Measurements from ENCODE around the gene STARD3NL.

The STARD3NL gene

DNA sequence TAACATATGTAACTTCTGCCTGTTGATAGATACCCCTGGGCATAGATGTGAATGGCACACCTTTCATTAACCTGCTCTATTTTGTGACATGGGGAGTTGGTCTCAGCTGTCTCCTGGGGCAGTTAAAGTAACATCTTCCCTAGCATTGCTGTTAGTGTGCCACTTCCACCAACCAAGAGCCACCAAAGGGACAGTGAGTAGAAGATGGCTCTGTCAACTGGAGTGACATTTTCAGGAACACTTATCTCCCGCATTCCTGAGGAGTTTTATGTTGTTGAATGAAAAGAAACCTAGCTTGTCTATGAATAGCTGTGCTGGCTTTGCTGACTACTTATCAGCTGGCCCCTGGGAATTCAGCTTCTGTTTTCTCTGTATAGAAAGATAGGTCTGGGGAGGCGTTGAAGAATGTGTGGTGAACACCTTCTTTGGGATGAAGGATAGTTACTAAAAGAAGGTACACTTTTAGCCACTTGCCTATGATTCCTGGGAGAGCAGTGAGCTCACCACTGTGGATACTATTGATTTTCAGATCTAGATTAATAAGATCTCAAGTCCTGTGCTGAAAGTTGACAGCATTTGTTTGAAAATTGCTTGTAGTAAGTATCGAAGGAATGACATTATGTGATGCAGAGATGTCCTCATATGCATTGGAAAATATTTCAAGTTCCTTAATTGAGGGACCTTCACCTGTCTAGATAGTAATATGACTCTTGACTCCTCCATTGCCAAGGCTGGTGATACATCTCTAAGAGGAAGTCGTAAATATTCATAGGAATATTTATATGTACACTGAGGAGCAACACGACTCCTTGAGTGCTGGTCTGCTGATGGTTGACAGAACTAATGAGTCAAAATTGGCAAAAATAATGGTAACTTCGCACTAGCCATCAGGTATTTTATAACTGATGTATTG, 7.6 kb downstream of the STARD3NL start:
- no peak for DNase-seq

DNA sequence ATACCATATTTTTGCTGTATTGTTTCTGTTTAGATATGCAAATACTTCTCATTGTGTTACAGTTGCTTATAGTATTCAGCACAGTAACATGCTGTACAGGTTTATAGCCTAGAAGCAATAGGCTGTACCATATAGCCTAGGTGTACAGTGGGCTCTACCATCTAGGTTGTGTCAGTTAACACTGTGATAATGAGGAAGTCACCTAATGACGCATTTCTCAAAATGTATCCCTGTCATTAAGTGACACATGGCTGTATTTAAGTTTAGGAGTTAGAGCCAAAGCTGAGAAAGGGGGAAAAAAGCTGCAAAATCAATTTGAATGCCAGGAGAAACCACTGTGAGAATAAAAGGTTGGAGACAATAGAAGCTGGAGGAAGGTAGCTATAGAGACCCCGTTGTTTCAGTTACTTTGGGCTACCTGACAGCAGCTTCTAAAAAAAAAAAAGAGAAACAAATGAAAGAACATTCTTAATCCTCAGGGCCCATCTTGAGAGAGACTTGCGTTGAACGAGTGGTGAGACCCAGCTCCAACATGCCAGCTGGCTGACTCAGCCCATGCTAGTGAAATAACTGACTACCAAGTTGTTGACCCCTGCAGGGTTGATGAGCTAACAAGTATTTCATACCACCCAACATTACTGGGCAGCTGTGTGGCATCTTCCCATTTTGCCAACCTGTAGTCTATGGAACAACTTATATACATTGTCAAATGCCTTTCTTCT, 8.7 kb downstream of the STARD3NL start:
- DNase-seq, result no peak

DNA sequence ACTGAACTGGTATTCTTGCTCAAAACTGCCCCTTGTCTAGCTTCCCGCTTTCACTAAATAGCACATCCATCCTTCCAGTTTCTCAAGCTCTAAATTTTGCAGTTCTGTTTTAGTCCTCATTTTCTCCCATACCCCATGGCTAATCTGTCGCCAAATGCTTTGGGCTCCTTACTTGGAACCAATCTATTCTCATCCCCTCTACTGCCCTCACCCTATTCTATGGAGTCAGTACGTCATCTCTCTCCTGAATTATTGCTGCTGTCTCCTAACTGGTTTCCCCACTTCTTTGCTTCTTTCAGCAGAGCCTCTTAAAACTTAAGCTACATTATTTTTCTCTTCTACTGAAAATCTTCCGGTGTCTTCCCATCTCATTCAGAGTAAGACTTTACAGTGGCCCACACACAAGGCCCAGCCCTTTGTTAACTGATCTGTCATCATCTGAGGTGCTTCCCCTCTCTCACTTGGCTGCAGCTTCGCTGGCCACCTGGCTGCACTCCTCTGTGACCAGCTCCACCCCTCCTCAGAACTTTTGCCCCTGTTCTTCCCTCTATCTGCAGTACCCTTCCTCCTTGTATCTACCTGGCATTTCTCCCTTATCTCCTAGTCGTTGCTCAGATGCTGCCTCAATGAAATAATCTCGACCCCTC, 9.9 kb downstream of the STARD3NL start:
- no peak for DNase-seq

DNA sequence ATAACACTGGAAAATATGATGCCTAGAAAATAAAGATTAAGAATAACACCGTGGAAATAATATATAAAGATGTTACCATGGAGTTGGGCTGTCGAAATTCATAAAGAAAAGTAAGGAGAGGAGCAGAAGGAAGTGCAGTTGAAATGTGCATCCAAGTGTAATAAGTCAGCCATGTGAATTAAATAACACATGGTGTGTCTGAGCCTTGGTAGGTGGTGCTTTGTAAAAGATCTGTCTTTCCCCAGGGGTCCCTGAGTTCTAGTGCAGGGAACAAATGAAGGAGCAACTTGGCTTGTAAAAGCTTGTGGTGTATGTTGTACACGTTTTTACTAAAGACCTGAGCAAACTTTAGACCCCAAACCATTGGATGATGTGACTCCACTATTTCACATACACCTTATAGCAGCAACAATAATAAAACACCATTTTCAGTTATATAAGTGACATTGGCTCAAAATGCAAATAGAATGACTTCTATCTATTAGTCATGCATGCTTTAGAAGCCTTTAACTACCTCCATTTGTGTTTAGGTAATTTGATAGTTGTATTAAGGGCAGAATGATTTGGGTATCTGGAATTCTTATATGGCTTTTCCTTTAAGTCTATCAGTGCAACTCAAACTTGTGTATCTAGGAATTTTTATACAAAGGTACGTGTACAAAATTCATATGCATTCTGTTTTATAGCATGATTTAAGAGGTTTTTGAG, 11.3 kb downstream of the STARD3NL start:
- no peak for DNase-seq

DNA sequence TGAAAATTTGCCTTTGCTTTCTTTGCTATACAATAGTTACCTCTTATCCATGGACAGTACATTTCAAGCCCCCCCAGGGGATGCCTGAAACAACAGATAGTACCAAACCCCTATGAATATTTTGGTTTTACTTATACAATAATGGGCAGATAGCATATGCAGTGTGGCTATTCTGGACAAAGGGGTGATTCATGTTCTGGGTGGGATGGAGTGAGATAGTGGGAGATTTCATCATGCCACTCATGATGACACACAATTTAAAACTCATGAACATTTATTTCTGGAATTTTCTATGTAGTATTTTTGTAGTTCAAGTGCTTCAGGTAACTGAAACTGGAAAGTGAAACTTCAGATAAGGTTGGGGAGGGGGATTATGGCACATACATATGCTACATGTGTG, 12.0 kb downstream of the STARD3NL start:
- no peak for DNase-seq

DNA sequence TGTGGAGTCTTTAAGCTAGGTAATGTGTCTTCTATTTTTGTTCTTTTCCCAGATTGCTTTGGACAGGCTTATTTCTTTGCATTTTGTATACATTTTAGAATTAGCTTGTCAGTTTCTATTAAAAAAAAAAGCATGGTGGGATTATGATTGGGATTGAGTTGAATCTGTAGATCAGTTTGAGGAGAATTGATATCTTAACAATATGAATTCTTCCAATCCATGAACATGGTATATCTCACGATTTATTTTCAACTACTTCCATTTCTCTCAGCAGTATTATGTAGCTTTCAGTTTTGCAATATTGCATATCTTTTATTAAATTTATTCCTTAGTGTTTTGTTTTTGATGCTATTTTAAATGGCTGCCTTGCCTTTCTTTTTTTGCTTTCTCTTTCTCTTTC, 13.7 kb downstream of the STARD3NL start:
- no peak for DNase-seq

DNA sequence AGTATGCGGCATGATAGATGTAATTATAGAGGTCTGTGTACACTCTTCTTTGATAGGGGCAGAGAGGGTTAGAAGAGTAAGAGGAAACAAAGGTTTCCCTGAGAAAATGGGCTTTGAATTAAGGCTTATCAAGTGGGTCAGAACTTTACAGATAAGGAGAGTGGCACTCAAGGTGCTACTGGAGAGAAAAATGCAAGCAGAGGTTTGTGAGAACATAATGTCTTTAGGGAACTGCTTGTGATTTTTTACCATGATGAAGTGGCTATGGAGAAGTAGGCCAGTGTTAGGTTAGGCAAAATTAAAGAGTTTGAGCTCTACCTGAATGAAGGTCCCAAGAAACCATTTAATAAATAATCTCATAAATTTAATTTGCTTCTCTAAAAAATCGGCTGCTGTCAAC, 14.3 kb downstream of the STARD3NL start:
- no peak for DNase-seq

DNA sequence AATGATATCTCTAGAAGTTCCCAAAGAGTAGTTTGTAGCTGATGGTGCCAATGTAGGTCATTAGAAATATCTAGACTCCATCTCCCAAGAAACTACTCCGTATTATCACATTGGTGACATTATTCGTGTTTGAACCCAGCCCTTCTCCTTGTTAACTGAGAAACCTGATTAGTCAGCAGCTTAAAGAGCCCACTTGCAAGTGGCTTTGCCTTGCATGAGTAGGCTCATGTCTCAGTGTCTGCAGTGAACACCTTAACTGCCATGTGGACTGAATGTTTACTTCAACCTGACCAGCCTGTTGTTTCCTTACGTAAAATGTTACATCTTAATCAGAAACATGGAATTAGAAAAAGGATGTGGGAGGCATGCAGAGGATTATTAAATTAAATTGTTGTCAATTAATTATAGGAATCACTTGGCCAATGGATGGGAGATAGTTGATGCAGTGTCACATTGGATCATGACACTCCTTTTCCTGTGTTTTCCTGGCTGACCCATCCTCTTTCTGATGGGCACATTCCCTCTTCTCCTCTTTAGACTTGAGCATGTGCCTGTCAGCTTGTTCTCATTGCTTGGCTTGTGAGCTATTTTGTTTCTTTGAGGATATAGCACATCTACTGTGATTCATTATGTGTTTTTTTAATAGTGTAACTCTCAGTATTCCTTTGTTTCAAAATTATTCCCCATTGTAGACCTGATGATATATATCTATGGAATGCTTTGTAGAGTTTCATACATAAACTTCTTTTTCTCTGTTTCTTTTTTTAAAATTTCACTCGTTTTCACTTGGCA, 18.0 kb downstream of the STARD3NL start:
- no peak for DNase-seq

DNA sequence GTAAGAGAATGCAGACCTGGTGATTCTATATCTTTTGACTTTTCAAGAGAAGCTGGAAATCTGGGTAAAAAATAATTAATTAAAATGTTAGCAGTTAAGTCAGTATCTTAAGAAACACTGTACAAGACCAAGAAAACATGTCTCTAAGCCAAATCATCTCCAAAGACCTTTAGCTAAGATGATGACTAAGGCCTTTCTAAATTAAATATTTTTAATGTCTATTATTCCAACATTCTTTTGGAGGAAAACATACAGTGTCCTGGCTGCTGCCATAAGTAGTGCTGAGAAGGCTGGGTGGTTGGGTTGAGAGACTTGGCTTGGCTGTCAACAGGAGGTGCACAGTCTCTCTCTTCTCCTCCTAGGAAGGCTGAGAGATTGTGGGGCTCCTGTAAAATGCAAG, 20.3 kb downstream of the STARD3NL start:
- no peak for DNase-seq

DNA sequence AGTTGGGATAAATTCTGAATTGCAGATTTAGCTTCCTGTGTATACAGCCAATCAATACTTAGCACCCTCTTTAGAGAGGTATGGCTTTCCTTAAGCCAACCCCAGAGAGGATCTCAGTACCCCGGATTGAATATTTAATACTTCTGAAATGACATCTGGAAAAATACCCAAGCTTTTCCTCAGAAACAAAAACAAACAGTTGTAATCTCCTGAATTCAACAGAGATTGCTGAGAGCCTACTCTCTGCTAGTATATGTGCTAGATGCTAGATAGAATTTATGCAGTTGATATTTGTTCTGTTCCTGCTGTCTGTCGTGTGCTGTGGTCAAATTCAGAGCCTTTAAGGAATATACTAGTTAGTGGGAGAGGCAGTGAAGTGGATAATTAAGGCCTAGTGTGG, 21.1 kb downstream of the STARD3NL start:
- no peak for DNase-seq

DNA sequence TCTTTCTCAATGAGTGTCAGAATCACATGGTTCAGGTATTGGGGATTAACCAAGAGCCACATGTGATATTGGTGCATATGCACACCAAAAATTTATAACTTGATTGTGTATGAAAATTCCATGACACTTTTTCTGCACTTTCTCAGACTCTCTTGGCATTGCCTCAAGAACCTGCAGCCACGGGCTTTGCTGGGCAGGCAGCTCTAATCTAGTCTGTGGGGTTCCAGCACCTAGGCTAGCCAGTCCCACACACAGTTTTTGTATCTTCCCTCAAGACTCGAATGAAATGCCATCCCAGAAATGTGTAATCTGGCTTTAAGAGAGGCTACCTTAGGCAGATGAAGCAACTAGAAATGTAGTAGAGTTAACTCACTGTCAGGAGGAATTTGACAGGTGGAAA, 21.7 kb downstream of the STARD3NL start:
- DNase-seq, result no peak

DNA sequence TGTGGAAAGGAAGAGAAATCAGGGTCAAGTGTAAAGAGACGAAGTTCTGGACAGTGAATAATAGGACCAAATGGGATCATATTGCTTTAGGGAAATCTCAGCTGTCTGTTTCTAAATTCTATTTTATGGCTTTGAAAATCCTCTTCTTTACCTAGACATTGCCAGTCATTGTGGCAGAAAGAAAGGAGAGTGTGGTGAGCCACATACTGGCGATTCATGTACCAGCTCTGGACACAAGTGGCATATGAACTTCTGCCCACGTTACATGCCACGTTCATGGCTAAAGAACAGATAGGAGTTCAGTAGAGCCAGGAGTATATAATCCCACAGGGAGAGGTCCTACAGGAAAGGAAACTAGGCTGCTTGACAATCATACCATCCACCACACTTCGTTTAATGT, 28.0 kb downstream of the STARD3NL start:
- DNase-seq, result no peak

DNA sequence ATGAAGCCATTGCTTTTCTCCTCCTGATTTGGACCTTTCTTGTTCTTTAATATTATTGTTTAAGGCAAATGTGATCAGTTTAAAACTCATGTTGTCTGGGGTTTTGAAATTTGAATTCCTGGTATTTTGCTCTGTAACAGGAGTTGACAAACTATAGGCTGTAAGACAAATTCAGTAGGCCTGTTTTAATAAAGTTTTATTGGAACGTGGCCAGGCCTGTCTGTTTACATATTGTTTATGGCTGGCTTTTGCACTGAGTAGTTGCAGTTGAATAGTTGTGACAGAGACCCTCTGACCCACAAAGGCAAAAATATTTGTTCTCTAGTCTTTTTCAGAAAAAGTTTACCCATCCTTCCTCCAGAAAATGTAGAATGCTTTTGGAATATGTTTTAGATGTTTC, 29.8 kb downstream of the STARD3NL start:
- DNase-seq, result no peak

DNA sequence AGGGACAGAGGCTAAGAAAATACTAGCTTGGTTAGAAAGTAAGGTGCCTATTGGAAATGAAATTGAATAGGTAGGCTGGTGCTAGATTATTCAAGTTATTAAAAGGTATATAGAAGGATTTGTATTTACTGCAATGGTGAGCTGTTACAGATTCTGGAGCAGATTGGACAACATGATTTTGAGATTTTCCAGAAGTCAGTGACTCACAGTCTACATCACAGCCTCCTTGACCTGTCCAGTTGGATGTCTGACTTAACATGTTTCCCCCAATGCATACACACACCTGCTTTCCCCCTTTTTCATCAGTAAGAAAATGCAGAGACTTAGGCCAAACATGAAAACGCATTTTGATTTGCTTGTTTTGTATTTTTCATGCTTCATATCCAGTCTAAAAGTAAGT, 33.4 kb downstream of the STARD3NL start:
- DNase-seq, result no peak

DNA sequence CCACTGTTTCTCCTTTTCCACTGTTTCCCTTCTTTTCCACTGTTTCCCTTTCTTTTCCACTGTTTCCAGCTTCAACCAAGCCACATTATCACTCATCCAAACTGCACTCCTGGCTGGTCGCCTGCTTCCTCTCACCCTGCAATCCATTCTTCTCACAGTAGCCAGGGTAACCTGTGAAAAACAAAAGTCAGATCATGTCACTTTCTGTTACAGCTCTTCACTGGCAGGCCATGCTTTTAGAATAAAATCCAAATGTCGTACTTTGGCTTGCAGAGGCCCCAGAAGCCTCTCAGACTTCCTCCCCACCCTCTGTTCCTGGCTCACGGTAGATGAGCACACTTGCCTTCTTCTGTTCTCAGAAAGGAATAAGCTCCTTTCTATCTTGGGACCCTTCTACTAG, 33.9 kb downstream of the STARD3NL start:
- no peak for DNase-seq

DNA sequence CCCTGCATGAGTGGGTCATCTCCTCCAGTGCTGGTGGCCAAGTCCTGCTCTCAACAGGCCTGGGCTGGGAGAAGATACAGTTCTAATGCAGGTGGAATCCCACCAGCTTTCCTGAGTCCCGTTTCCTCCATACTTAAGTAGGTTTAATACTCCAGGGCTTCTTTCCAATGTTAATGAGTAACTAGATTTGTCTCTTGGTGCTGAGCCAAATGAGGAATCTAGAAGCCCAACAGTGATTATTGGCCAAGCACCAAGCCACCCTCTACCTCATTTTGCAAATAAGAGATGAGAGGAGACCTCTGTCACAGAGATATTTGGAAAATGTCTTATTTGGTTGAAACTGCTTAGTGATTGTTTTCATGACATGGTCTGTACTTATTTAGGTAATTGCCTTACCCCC, 37.1 kb downstream of the STARD3NL start:
- no peak for DNase-seq

DNA sequence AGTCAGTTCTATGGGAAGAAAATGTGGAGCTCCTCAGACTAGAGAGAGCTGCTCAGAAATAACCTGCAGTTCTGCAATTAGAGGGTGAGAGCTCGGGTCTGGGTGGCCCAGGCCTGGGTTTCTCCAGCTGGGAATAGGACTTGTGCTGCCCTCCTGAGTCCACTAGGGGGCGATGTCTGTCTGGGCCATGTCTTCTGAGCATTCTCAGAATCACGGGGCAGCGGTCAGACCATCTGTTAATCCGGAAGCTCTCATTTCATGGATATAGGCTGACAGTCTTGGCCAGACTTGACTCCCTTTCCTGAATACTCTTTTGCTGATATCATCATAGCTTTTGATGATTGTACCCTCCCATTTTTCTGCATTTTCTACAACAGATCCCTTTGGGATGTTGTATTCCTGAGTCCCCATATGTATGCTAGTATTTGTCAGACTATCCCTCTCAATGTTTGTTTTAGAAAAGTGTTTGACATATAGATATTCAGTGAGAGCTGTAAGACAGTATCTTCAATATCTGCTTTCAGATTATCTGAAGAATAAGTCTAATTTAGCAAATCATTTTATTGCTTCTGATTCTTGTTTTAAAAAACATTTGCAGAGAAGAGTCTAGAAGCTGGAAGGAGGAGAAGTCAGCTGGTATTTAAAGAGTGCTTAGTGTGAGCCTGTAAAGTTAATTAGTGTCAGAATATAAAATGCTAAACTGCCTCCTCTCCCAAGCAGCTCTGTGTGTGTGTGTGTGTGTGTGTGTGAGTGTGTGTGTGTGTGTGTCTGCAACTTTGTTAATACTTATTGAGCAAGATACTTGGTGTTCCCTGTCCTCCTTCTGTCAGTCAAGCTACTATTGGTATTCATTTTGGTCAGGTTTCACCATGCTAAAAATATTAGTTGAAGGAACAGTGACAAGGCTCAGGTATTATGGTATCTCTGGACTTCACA, 38.0 kb downstream of the STARD3NL start:
- DNase-seq, result peak; percentile 82

DNA sequence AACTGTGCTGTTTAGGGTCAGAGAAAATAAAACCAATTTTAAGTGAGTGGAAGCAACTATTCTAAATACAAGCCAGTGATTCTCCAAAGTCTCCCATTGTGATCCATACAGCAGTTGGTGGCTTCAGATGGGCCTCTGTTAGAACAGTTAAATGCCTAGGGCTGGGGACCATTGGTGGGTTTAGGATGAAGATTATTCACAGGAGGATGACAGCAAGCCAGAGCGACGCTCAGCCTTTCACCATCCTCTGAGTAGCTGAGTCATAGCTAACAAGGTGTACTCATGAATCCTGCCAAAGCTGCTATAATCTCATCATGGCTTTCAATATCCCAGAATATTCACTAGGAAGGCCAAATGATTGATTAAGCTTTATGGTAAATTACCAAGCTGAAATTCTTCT, 39.6 kb downstream of the STARD3NL start:
- no peak for DNase-seq

DNA sequence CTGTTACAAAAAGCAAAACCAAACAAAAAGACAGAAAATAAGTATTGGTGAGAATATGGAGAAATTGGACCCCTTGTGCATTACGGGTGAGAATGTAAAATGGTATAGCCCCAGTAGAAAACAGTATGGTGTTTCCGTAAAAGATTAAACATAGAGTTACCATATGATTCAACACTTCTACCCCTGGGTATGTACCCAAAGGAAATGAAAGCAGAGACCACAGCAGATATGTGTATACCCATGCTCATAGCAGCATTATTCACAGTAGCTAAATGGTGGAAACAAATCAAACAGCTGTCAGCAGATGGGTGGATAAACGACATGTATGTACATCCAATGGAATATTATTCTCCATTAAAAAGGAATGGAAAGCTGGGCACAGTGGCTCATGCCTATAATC, 42.4 kb downstream of the STARD3NL start:
- no peak for DNase-seq

DNA sequence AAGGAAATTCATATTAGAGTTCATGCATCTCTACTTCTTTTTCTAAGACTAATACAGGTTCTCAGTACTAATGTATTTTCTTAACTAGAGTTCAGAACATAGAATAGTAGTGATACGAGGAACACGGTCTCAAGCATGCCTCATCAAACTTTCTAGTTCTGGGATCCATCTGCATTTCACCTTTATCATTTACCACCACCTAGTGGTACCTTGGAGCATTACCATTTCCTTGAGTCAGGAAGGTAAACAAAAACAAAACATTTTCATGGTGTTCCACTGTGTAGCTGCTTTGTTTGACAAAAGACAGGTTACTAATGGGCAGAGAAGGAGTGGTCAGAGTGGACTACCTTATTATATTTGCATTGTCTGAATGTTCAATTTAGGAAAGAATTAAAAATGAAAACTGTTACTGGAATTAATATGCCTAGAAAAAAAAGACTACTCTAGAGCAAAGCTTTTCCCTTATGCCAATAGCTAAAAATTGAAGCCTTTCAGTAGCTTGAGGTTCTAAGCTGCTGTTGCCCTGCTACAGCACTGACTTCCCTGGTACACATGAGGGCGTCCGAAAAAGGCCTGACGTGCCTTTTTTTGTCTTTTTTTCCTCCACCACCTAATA, 44.5 kb downstream of the STARD3NL start:
- DNase-seq, result no peak

DNA sequence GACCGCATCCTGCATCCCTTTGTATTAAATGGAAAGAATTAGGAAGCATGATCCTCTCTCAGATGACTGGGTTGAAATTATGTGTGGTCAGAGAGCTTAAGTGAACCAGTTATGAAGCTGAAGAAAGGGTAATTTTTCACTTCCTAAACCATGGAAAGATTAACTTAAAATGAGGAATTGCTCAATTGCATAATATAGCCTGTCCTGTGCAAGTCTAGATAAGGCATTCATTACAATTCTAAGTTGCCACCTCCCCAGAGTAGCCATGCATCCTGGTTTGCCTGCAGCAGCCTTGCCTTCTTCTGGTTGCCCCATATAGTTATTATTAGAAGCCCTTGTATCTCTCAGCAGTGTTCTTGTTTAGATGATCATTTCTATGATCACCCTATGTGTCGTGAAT, 45.3 kb downstream of the STARD3NL start:
- DNase-seq, result no peak
